GM23338 (cell line): ENCODE data around the gene NOL12. TPM values are rescaled to one million over a fixed set of nuclear protein-coding genes. Genes with fewer than 3 reads are reported as not detected.

Source experiments
- ATAC-seq: fragments of 200-7000 bp; cut with Tn5 transposase; 3 replicates; pipeline ENCODE4 v1.9.1; 2020
- DNase-seq: peaks from one replicate; pipeline ENCODE4 v3.0.0-alpha.2; 2015; ENCODE audit warnings: low spot score
- H2AFZ ChIP-seq: fragments of 200-600 bp; sonication (generic); 2 replicates; pipeline ENCODE4 v1.8.0; 2016; ENCODE audit warnings: antibody characterized with exemption, mild to moderate bottlenecking, moderate library complexity
- H3F3A ChIP-seq: fragments of 200-600 bp; sonication (generic); replicated peaks from 2 replicates; pipeline ENCODE4 v1.8.0; 2017; ENCODE audit warnings: antibody characterized with exemption, mixed run types, low read depth
- H3K27ac ChIP-seq: fragments of 200-600 bp; sonication (generic); 2 replicates; pipeline ENCODE4 v1.6.1; 2016; ENCODE audit warnings: low read depth
- H3K27me3 ChIP-seq: fragments of 200-600 bp; sonication (generic); 2 replicates; pipeline ENCODE4 v1.8.0; 2016; ENCODE audit warnings: mild to moderate bottlenecking, mixed run types, moderate library complexity; ENCODE audit not compliant: insufficient read depth
- H3K36me3 ChIP-seq: fragments of 200-600 bp; sonication (generic); 2 replicates; pipeline ENCODE4 v1.8.0; 2016; ENCODE audit warnings: mild to moderate bottlenecking; ENCODE audit not compliant: insufficient read depth
- H3K4me1 ChIP-seq: fragments of 200-600 bp; sonication (generic); 2 replicates; pipeline ENCODE4 v1.8.0; 2016; ENCODE audit warnings: mild to moderate bottlenecking, moderate library complexity; ENCODE audit not compliant: insufficient read depth
- H3K4me2 ChIP-seq: fragments of 200-600 bp; sonication (generic); 2 replicates; pipeline ENCODE4 v1.7.1; 2017; ENCODE audit warnings: mixed run types
- H3K4me3 ChIP-seq: fragments of 200-600 bp; sonication (generic); 2 replicates; pipeline ENCODE4 v1.6.1; 2016; ENCODE audit warnings: mixed run types
- H3K79me2 ChIP-seq: fragments of 200-600 bp; sonication (generic); replicated peaks from 2 replicates; pipeline ENCODE4 v1.8.0; 2017; ENCODE audit warnings: mild to moderate bottlenecking; ENCODE audit not compliant: insufficient read depth
- H3K9me2 ChIP-seq: fragments of 200-600 bp; sonication (generic); 2 replicates; pipeline ENCODE4 v1.8.0; 2017; ENCODE audit not compliant: insufficient read depth
- H4K20me1 ChIP-seq: fragments of 200-600 bp; sonication (generic); replicated peaks from 2 replicates; pipeline ENCODE4 v1.8.0; 2017; ENCODE audit warnings: mild to moderate bottlenecking; ENCODE audit not compliant: insufficient read depth
- H3K27ac Mint-ChIP-seq: 2 replicates; pipeline ENCODE4 v1.8.0; 2020; ENCODE audit warnings: inconsistent platforms, mild to moderate bottlenecking, moderate library complexity, mixed read lengths
- H3K27me3 Mint-ChIP-seq: 3 replicates; pipeline ENCODE4 v1.8.0; 2022; ENCODE audit warnings: low read depth, mild to moderate bottlenecking, moderate library complexity, mixed read lengths, inconsistent platforms; ENCODE audit not compliant: insufficient read depth, poor library complexity
- H3K36me3 Mint-ChIP-seq: 3 replicates; pipeline ENCODE4 v1.8.0; 2021; ENCODE audit warnings: low read depth, mild to moderate bottlenecking, inconsistent platforms, moderate library complexity, mixed read lengths
- H3K4me1 Mint-ChIP-seq: 3 replicates; pipeline ENCODE4 v1.8.0; 2020; ENCODE audit warnings: mild to moderate bottlenecking, inconsistent platforms, mixed read lengths
- H3K4me3 Mint-ChIP-seq: 3 replicates; pipeline ENCODE4 v1.8.0; 2021; ENCODE audit warnings: moderate library complexity, mild to moderate bottlenecking, inconsistent platforms, mixed read lengths
- H3K9me3 Mint-ChIP-seq: 3 replicates; pipeline ENCODE4 v1.8.0; 2020; ENCODE audit warnings: moderate library complexity, mild to moderate bottlenecking, inconsistent platforms, mixed read lengths
- EZH2 ChIP-seq: fragments of 200-600 bp; sonication (generic); IDR thresholded peaks from one replicate; pipeline ENCODE4 v1.8.0; 2017; ENCODE audit warnings: antibody characterized with exemption, mild to moderate bottlenecking, low read depth; ENCODE audit not compliant: unreplicated experiment
- EZH2phosphoT487 ChIP-seq: fragments of 200-600 bp; sonication (generic); IDR thresholded peaks from one replicate; pipeline ENCODE4 v1.8.1; 2018; ENCODE audit warnings: antibody characterized with exemption; ENCODE audit not compliant: unreplicated experiment
- JUNB ChIP-seq: IDR thresholded peaks from one replicate; pipeline ENCODE4 v1.6.1; 2016; ENCODE audit warnings: antibody characterized with exemption; ENCODE audit not compliant: unreplicated experiment
- NANOG ChIP-seq: IDR thresholded peaks from 2 replicates; pipeline ENCODE4 v1.6.1; 2016; ENCODE audit warnings: antibody characterized with exemption, borderline replicate concordance
- POLR2AphosphoS5 ChIP-seq: IDR thresholded peaks from 2 replicates; pipeline ENCODE4 v1.6.1; 2016; ENCODE audit warnings: antibody characterized with exemption, low read depth
- STAT1 ChIP-seq: IDR thresholded peaks from one replicate; pipeline ENCODE4 v1.6.1; 2016; ENCODE audit warnings: antibody characterized with exemption; ENCODE audit not compliant: unreplicated experiment
- ZNF114 ChIP-seq: fragments of 250-450 bp; sonication (Bioruptor Pico); IDR thresholded peaks from 2 replicates; pipeline ENCODE4 v1.5.0; 2020; ENCODE audit warnings: mild to moderate bottlenecking, moderate library complexity
- ZNF331 ChIP-seq: fragments of 250-450 bp; sonication (Bioruptor Pico); IDR thresholded peaks from 2 replicates; pipeline ENCODE4 v1.5.0; 2020; ENCODE audit warnings: low read depth, mild to moderate bottlenecking, moderate library complexity
- polyA plus RNA-seq: library from polyadenylated mRNA; unstranded; fragments of >200 nt; fragmentation: Nextera tagmentation; extraction: Ambion mirVana; gene quantifications from 2 replicates; pipeline ENCODE4 v1.2.1, GENCODE V29; 2016
- total RNA-seq: library from RNA; depleted of rRNA; stranded (reverse); fragments of >200 nt; shearing (Covaris generic); gene quantifications from 2 replicates; pipeline ENCODE4 v1.2.3, GENCODE V29; 2014
- TF ChIP-seq, protein P1 (sequence below): IDR thresholded peaks from 2 replicates; pipeline ENCODE4 v1.6.1; 2016; ENCODE audit warnings: antibody characterized with exemption

The NOL12 gene
- total and polyA plus RNA-seq, 2 experiments from 2014 or later, result 22.2 to 48.5 TPM

DNA sequence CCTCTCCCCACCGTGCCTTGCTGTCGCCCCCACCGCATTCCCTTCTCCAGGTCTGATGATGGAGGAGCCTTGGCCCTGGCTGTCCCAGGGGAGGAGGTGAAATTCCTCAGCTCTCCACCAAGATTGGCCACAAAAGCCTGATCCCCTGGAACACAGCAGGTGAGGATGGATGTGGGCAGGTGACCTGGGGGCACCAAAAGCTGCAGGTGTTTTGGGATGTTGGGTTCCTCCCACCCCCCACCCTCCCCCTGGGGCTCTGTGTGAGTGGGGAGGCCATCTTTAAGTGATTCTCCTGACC is 11.3 kb downstream of the NOL12 start:
- Mint-ChIP-seq H3K36me3 (peaks cover 28% of the 10 kb centered on the region), H3K4me3 (peak overlapping the region; percentile 93), H3K9me3 (no peaks in the 10 kb centered on the region), H3K27ac (0 out of 2 replicates have a peak overlapping the region, but pooled peaks have one; percentile 92), H3K4me1 (peaks cover 5% of the 10 kb centered on the region), H3K27me3 (peaks cover 15% of the 10 kb centered on the region)
- Histone ChIP-seq H3K4me2 (peak overlapping the region; percentile 91), H3K4me1 (peaks cover 6% of the 10 kb centered on the region), H3K27me3 (no peaks in the 10 kb centered on the region), H3K4me3 (peak overlapping the region; percentile 81), H3K36me3 (peaks cover 19% of the 10 kb centered on the region; the same call in 1 of the 2 replicates), H3K79me2 (no peaks in the 10 kb centered on the region), H3K27ac (peak overlapping the region; percentile 27; the same call in 1 of the 2 replicates), H3F3A (peaks cover 8% of the 10 kb centered on the region), H4K20me1 (no peaks in the 10 kb centered on the region; the same call in 1 of the 2 replicates), H3K9me2 (no peaks in the 10 kb centered on the region), H2AFZ (peak overlapping the region; percentile 94; the same call in 1 of the 2 replicates)
- peak; percentile 34 for TF ChIP-seq JUNB
- TF ChIP-seq, protein P1, sequence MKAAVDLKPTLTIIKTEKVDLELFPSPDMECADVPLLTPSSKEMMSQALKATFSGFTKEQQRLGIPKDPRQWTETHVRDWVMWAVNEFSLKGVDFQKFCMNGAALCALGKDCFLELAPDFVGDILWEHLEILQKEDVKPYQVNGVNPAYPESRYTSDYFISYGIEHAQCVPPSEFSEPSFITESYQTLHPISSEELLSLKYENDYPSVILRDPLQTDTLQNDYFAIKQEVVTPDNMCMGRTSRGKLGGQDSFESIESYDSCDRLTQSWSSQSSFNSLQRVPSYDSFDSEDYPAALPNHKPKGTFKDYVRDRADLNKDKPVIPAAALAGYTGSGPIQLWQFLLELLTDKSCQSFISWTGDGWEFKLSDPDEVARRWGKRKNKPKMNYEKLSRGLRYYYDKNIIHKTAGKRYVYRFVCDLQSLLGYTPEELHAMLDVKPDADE, result no peak
- ATAC-seq (peak; percentile 48), DNase-seq (no peak)

DNA sequence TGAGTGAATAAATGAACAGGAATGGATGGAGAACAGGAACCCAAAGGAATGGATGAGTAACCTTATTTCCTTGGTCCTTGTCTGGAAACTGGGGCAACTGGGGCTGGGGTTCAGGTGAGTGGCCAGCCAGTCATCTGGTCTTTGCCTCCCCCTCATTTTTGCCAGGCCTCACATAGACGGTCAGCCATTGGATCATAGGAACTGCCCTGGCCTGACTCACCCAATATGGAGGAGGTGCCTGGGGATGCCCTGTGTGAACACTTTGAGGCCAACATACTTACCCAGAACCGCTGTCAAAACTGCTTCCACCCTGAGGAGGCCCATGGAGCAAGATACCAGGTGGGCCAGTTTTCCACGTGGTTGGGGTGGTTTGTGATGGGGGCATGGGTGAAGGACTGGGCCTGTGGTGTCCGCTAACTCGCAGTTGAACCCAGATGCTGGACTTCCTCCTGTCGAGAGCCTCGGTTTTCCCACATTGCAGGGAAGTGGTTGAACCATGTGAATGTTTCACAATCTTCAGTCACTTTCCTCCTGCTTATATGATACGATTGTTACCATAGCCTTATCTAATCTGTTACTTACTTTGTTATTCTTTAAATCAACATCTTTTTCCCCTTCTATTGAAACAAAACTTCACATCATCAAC is 15.1 kb downstream of the NOL12 start:
- peaks cover 17% of the 10 kb centered on the region for H3K27me3 Mint-ChIP-seq
- H3K9me3 Mint-ChIP-seq, result no peaks in the 10 kb centered on the region
- DNase-seq, result no peak
- no peak for ATAC-seq
- peaks cover 46% of the 10 kb centered on the region for H3K36me3 Mint-ChIP-seq
- Histone ChIP-seq H3K27ac (no peak overlapping the region), H4K20me1 (no peaks in the 10 kb centered on the region; the same call in 1 of the 2 replicates), H3K36me3 (peaks cover 24% of the 10 kb centered on the region; the same call in 1 of the 2 replicates), H3K4me3 (no peak overlapping the region), H3K4me2 (no peak overlapping the region), H3K27me3 (no peaks in the 10 kb centered on the region), H3K4me1 (no peaks in the 10 kb centered on the region; the same call in 1 of the 2 replicates), H3K9me2 (no peaks in the 10 kb centered on the region), H3F3A (peaks cover 1% of the 10 kb centered on the region), H3K79me2 (no peaks in the 10 kb centered on the region), H2AFZ (no peak overlapping the region)
- H3K4me3 Mint-ChIP-seq, result no peak overlapping the region
- TF ChIP-seq EZH2phosphoT487 (no peak), ZNF331 (CRISPR knock-in tag) (no peak), ZNF114 (CRISPR knock-in tag) (no peak), NANOG (no peak), STAT1 (no peak), JUNB (no peak)
- no peaks in the 10 kb centered on the region; the same call in 2 of the 3 replicates for H3K4me1 Mint-ChIP-seq
- H3K27ac Mint-ChIP-seq, result no peak overlapping the region

DNA sequence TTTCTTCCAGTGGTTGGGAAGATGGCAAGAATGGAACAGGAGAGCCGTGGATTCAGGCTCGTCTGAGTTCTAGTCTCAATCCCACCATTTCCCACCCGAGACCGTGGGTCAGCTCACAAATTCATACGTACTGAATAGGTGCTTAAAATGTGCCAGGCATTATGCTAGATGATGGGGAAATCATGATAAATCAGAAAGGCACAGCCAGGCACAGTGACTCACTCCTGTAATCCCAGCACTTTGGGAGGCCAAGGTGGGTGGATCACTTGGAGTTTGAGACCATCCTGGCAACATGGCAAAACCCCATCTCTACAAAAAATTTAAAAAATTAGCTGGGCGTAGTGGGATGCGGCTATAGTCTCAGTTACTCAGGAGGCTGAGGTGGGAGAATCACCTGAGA is 17.8 kb downstream of the NOL12 start:
- peaks cover 4% of the 10 kb centered on the region for H3K4me1 Mint-ChIP-seq
- no peaks in the 10 kb centered on the region for H3K9me2 ChIP-seq
- no peak overlapping the region for H3K4me3 ChIP-seq
- no peaks in the 10 kb centered on the region; the same call in 1 of the 2 replicates for H3F3A ChIP-seq
- peaks cover 11% of the 10 kb centered on the region for H3K27me3 Mint-ChIP-seq
- H3K4me1 ChIP-seq, result no peaks in the 10 kb centered on the region
- no peak overlapping the region for H3K4me3 Mint-ChIP-seq
- no peak overlapping the region for H3K27ac Mint-ChIP-seq
- H4K20me1 ChIP-seq, result no peaks in the 10 kb centered on the region; the same call in 1 of the 2 replicates
- DNase-seq, result no peak
- no peak overlapping the region for H2AFZ ChIP-seq
- H3K27ac ChIP-seq, result no peak overlapping the region
- peaks cover 58% of the 10 kb centered on the region for H3K36me3 Mint-ChIP-seq
- ATAC-seq, result no peak
- no peak overlapping the region for H3K4me2 ChIP-seq
- no peaks in the 10 kb centered on the region for H3K79me2 ChIP-seq
- peaks cover 23% of the 10 kb centered on the region; the same call in 1 of the 2 replicates for H3K36me3 ChIP-seq
- H3K27me3 ChIP-seq, result no peaks in the 10 kb centered on the region
- H3K9me3 Mint-ChIP-seq, result no peaks in the 10 kb centered on the region
- no peak for TF ChIP-seq EZH2phosphoT487
- TF ChIP-seq POLR2AphosphoS5, result no peak
- no peak for TF ChIP-seq ZNF331 (CRISPR knock-in tag)
- TF ChIP-seq ZNF114 (CRISPR knock-in tag), result no peak
- TF ChIP-seq JUNB, result no peak
- TF ChIP-seq EZH2, result no peak
- TF ChIP-seq STAT1, result no peak
